SH-SY5Y (cell line): ENCODE results near the gene ESRRA.

ENCODE experiments used
- GATA2 ChIP-seq: IDR thresholded peaks from 2 replicates; pipeline ENCODE4 v1.6.1; 2011; ENCODE audit warnings: mild to moderate bottlenecking, low read depth, low read length
- GATA3 ChIP-seq: IDR thresholded peaks from 2 replicates; pipeline ENCODE4 v1.6.1; 2011; ENCODE audit warnings: low read depth, mild to moderate bottlenecking, low read length, moderate library complexity

GRCh38 chr11:64306876-64307622 is 1.7 kb downstream of the ESRRA start:
- TF ChIP-seq GATA3 (no peak), GATA2 (no peak)
